GM23338 (cell line): ENCODE results near the gene MACO1.

ENCODE experiments used
- CTCF ChIP-seq, 2 experiments: fragments of 200-600 bp in 1 of 2; sonication (generic) in 1 of 2; conservative IDR thresholded peaks; 2 replicates each; pipeline versions ENCODE4 v1.5.1 to v1.6.1; 2016 to 2017; ENCODE audit warnings: antibody characterized with exemption in 2 of 2, low read depth in 2 of 2, mild to moderate bottlenecking in 2 of 2, moderate library complexity in 1 of 2
- EZH2 ChIP-seq: fragments of 200-600 bp; sonication (generic); IDR thresholded peaks from one replicate; pipeline ENCODE4 v1.8.0; 2017; ENCODE audit warnings: antibody characterized with exemption, mild to moderate bottlenecking, low read depth; ENCODE audit not compliant: unreplicated experiment
- EZH2phosphoT487 ChIP-seq: fragments of 200-600 bp; sonication (generic); IDR thresholded peaks from one replicate; pipeline ENCODE4 v1.8.1; 2018; ENCODE audit warnings: antibody characterized with exemption; ENCODE audit not compliant: unreplicated experiment
- POLR2AphosphoS5 ChIP-seq: IDR thresholded peaks from 2 replicates; pipeline ENCODE4 v1.6.1; 2016; ENCODE audit warnings: antibody characterized with exemption, low read depth
- REST ChIP-seq: IDR thresholded peaks from one replicate; pipeline ENCODE4 v1.6.1; 2018; ENCODE audit warnings: antibody characterized with exemption; ENCODE audit not compliant: unreplicated experiment

- TF ChIP-seq CTCF (conservative IDR thresholded peaks at IDR 0.05; ENCODE audit: low read depth in 2 of 2) = no peak
- TF ChIP-seq POLR2AphosphoS5 = no peak
- no peak for TF ChIP-seq EZH2
- TF ChIP-seq REST = no peak
- no peak for TF ChIP-seq EZH2phosphoT487
Measured at GRCh38 chr1:25544243-25544764, 113.6 kb downstream of the MACO1 start.
